ENCODE results near the gene NEK10. TPM values are rescaled to one million over a fixed set of nuclear protein-coding genes. Genes with fewer than 3 reads are reported as not detected.
A peak's percentile ranks its signal among the peaks of the same experiment; 100 is the strongest.

NEK10 gene
- total and polyA plus RNA-seq, 2 of the 13 experiments (the other 11 are each of a cell fraction or from before 2014, with no cell fraction given): 2.8 to 14.2 TPM

- no peak for TF ChIP-seq ZNF766 (CRISPR knock-in tag; IDR thresholded peaks at IDR 0.05; ENCODE audit: borderline replicate concordance)
- TF ChIP-seq HMG20B (CRISPR knock-in tag; conservative IDR thresholded peaks at IDR 0.05): no peak
- TF ChIP-seq MZF1 (CRISPR knock-in tag; IDR thresholded peaks at IDR 0.05; ENCODE audit: borderline replicate concordance): no peak
- no peak for TF ChIP-seq E2F5 (CRISPR knock-in tag; conservative IDR thresholded peaks at IDR 0.05)
- no peak for TF ChIP-seq ZSCAN20 (CRISPR knock-in tag; IDR thresholded peaks at IDR 0.05; ENCODE audit: borderline replicate concordance)
- TF ChIP-seq PATZ1 (CRISPR knock-in tag; IDR thresholded peaks at IDR 0.05): no peak
- TF ChIP-seq RAD21 (CRISPR knock-in tag; IDR thresholded peaks at IDR 0.05): peak; percentile 70
- no peak for TF ChIP-seq ZNF615 (CRISPR knock-in tag; IDR thresholded peaks at IDR 0.05; ENCODE audit: borderline replicate concordance)
- TF ChIP-seq KDM1A (CRISPR knock-in tag; IDR thresholded peaks at IDR 0.05): no peak
- TF ChIP-seq ZNF142 (CRISPR knock-in tag; IDR thresholded peaks at IDR 0.05): no peak
- 0 out of 2 replicates have a peak, but pooled peaks have one; percentile 50 for TF ChIP-seq IRF2 (CRISPR knock-in tag; IDR thresholded peaks at IDR 0.05)
- TF ChIP-seq ZBTB43 (CRISPR knock-in tag; conservative IDR thresholded peaks at IDR 0.05): no peak
- TF ChIP-seq HMGXB4 (CRISPR knock-in tag; IDR thresholded peaks at IDR 0.05; ENCODE audit: borderline replicate concordance in 1 of 2, low read depth in 1 of 2): peak in 1 of 2 experiments; percentile 23; a peak in 1 of 4 replicates
- TF ChIP-seq PBX3 (CRISPR knock-in tag; IDR thresholded peaks at IDR 0.05; ENCODE audit: borderline replicate concordance): no peak
- TF ChIP-seq MEF2D (CRISPR knock-in tag; IDR thresholded peaks at IDR 0.05): no peak
Measured at GRCh38 chr3:27357665-27358258, 11.4 kb downstream of the NEK10 start (continued).

All from HepG2 (cell line).